GM20000 (cell line): ENCODE data around the gene PPP1R37.

Experiments
- DNase-seq: peaks from one replicate; pipeline ENCODE4 v3.0.0; 2012; ENCODE audit warnings: low spot score
- CTCF ChIP-seq: IDR thresholded peaks from 2 replicates; pipeline ENCODE4 v1.5.1; 2012; ENCODE audit warnings: mild to moderate bottlenecking, control low read depth; ENCODE audit errors: extremely low read depth, missing control alignments

PPP1R37 gene

GRCh38 chr19:45112111-45112827 lies 19.3 kb downstream of the PPP1R37 start:
- no peak for DNase-seq
- TF ChIP-seq CTCF = no peak

GRCh38 chr19:45113628-45114027 lies 20.6 kb downstream of the PPP1R37 start:
- no peak for TF ChIP-seq CTCF
- no peak for DNase-seq

- no peak for TF ChIP-seq CTCF
- DNase-seq = no peak
Observed at GRCh38 chr19:45114116-45114515, 21.1 kb downstream of the PPP1R37 start.

- no peak for DNase-seq
- no peak for TF ChIP-seq CTCF
Observed at GRCh38 chr19:45115809-45116615, 23.0 kb downstream of the PPP1R37 start.

GRCh38 chr19:45117167-45117594 lies 24.2 kb downstream of the PPP1R37 start:
- no peak for TF ChIP-seq CTCF
- peak; percentile 67 for DNase-seq

- TF ChIP-seq CTCF = no peak
- DNase-seq = no peak
Observed at GRCh38 chr19:45117671-45118070, 24.7 kb downstream of the PPP1R37 start.

- TF ChIP-seq CTCF = no peak
- DNase-seq = no peak
Observed at GRCh38 chr19:45118106-45118505, 25.1 kb downstream of the PPP1R37 start.

- DNase-seq = peak; percentile 64
Observed at GRCh38 chr19:45118591-45119355, 25.8 kb downstream of the PPP1R37 start.
